Heart left ventricle (tissue), 13 donors: Measurements from ENCODE around the gene OR4F15.

Experiments used
- POLR2A ChIP-seq, 2 donors: fragments of 450-650 bp; IDR thresholded peaks; one replicate each; pipeline ENCODE4 v1.6.1; 2017; ENCODE audit warnings: antibody characterized with exemption in 2 of 2, mild to moderate bottlenecking in 2 of 2, moderate library complexity in 2 of 2
- TF ChIP-seq, protein P1 (sequence below), 12 donors: fragments of 200-600 bp; sonication (generic) in 4 of 12; IDR thresholded peaks; one replicate each; pipeline versions ENCODE4 v1.5.0 to v1.8.0; 2018 to 2022; ENCODE audit warnings: antibody characterized with exemption in 12 of 12, mild to moderate bottlenecking in 5 of 12
- donor health status: ischemic (EF 13 %, LVEDD 7.1; RV severe dilation, severe dysfunction).
- donor health status: DM: no; HTN: yes; CAD: no.
- donor health status: DM: no; HTN: no; CAD: no.
- donor health status: ischemic (EF 25% LVEDD 6.9; RV normal size, moderate dysfunction).
- donor health status: ischemic (EF 25% LVEDD 5.7; RV mildly dilated, moderate dysfunction).
- donor health status: ischemic (EF 35%, LVEDD 5.7; RV mildly dilated, moderate dysfunction).
- donor health status: nonischemic (EF 11% LVEDD 7.7; RV severe dilation, severe dysfunction).
- donor health status: DM: yes; HTN: yes; CAD: no.
- donor health status: PGD.
- donor health status: ischemic (EF 29% LVEDD 5.4; RV normal size, mild dysfunction).
- donor health status: nonischemic (EF 23%, LVEDD 6.1; RV moderate dilation, normal function).

DNA sequence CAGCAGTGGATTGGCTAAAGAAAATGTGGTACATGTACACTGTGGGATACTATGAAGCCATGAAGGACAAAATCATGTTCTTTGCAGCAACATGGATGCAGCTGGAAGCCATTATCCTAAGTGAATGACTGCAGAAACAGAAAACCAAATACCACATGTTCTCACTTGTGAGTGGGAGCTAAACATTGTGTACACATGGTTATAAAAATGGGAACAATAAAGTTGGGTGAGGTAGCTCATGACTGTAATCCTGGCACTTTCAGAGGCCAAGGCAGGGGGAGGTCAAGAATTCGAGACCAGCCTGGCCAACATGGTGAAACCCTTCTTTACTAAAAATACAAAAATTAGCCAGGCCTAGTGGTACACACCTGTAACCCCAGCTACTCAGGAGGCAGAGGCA is 12.3 kb upstream of the OR4F15 start:
- TF ChIP-seq, protein P1, sequence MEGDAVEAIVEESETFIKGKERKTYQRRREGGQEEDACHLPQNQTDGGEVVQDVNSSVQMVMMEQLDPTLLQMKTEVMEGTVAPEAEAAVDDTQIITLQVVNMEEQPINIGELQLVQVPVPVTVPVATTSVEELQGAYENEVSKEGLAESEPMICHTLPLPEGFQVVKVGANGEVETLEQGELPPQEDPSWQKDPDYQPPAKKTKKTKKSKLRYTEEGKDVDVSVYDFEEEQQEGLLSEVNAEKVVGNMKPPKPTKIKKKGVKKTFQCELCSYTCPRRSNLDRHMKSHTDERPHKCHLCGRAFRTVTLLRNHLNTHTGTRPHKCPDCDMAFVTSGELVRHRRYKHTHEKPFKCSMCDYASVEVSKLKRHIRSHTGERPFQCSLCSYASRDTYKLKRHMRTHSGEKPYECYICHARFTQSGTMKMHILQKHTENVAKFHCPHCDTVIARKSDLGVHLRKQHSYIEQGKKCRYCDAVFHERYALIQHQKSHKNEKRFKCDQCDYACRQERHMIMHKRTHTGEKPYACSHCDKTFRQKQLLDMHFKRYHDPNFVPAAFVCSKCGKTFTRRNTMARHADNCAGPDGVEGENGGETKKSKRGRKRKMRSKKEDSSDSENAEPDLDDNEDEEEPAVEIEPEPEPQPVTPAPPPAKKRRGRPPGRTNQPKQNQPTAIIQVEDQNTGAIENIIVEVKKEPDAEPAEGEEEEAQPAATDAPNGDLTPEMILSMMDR (IDR thresholded peaks at IDR 0.05) = no peak
- no peak for TF ChIP-seq POLR2A (IDR thresholded peaks at IDR 0.05)
